ENCODE data around the gene PIM3.

The PIM3 gene

GRCh38 chr22:49913446-49913845 is 47.1 kb upstream of the PIM3 start:
- Histone ChIP-seq H3K4me2 (ENCODE audit: low read depth, low read length) (no peak overlapping the region), H3K27ac (ENCODE audit: low read length) (no peak overlapping the region), H2AFZ (ENCODE audit: low read length) (no peak overlapping the region), H3F3A (ENCODE audit: insufficient read depth, low read length) (no peaks in the 10 kb centered on the region), H3K4me1 (ENCODE audit: low read length) (no peaks in the 10 kb centered on the region), H3K9me2 (replicated peaks; ENCODE audit: insufficient read depth, low read length) (no peaks in the 10 kb centered on the region), H4K20me1 (ENCODE audit: insufficient read depth, low read length) (no peaks in the 10 kb centered on the region), H3K27me3 (replicated peaks; ENCODE audit: insufficient read depth, low read length) (no peaks in the 10 kb centered on the region), H3K9ac (ENCODE audit: low read length) (no peak overlapping the region), H3K36me3 (replicated peaks; ENCODE audit: insufficient read depth, low read length) (no peaks in the 10 kb centered on the region), H3K9me3 (replicated peaks; ENCODE audit: insufficient read depth, low read length) (no peaks in the 10 kb centered on the region), H3K79me2 (ENCODE audit: low read length) (peaks cover 11% of the 10 kb centered on the region), H3K4me3 (ENCODE audit: low read length) (no peak overlapping the region)
- DNase-seq, result no peak
- no peak for TF ChIP-seq CTCF (IDR thresholded peaks at IDR 0.05; ENCODE audit: low read length)
- TF ChIP-seq EZH2 (optimal IDR thresholded peaks at IDR 0.05; ENCODE audit: low read depth, low read length), result no peak
- TF ChIP-seq EZH2phosphoT487 (IDR thresholded peaks at IDR 0.05; ENCODE audit: low read length), result no peak

GRCh38 chr22:49914256-49914655 is 46.3 kb upstream of the PIM3 start:
- Histone ChIP-seq H3K36me3 (replicated peaks; ENCODE audit: insufficient read depth, low read length) (no peaks in the 10 kb centered on the region), H3K79me2 (ENCODE audit: low read length) (peaks cover 15% of the 10 kb centered on the region), H3K9me3 (replicated peaks; ENCODE audit: insufficient read depth, low read length) (no peaks in the 10 kb centered on the region), H3K27me3 (replicated peaks; ENCODE audit: insufficient read depth, low read length) (no peaks in the 10 kb centered on the region), H3K27ac (ENCODE audit: low read length) (no peak overlapping the region), H3K9ac (ENCODE audit: low read length) (no peak overlapping the region), H3K4me1 (ENCODE audit: low read length) (peaks cover 3% of the 10 kb centered on the region; the same call in 1 of the 2 replicates), H4K20me1 (ENCODE audit: insufficient read depth, low read length) (no peaks in the 10 kb centered on the region), H3K4me3 (ENCODE audit: low read length) (no peak overlapping the region), H3F3A (ENCODE audit: insufficient read depth, low read length) (no peaks in the 10 kb centered on the region), H3K9me2 (replicated peaks; ENCODE audit: insufficient read depth, low read length) (no peaks in the 10 kb centered on the region), H2AFZ (ENCODE audit: low read length) (no peak overlapping the region), H3K4me2 (ENCODE audit: low read depth, low read length) (no peak overlapping the region)
- TF ChIP-seq CTCF (IDR thresholded peaks at IDR 0.05; ENCODE audit: low read length), result no peak
- no peak for TF ChIP-seq EZH2phosphoT487 (IDR thresholded peaks at IDR 0.05; ENCODE audit: low read length)
- TF ChIP-seq EZH2 (optimal IDR thresholded peaks at IDR 0.05; ENCODE audit: low read depth, low read length), result no peak
- no peak for DNase-seq

GRCh38 chr22:49915610-49916009 is 45.0 kb upstream of the PIM3 start:
- Histone ChIP-seq H3K9ac (ENCODE audit: low read length) (no peak overlapping the region), H3K4me1 (ENCODE audit: low read length) (peaks cover 7% of the 10 kb centered on the region; the same call in 1 of the 2 replicates), H3K9me2 (replicated peaks; ENCODE audit: insufficient read depth, low read length) (no peaks in the 10 kb centered on the region), H4K20me1 (ENCODE audit: insufficient read depth, low read length) (no peaks in the 10 kb centered on the region), H3K79me2 (ENCODE audit: low read length) (peaks cover 19% of the 10 kb centered on the region), H3K9me3 (replicated peaks; ENCODE audit: insufficient read depth, low read length) (no peaks in the 10 kb centered on the region), H3K4me3 (ENCODE audit: low read length) (no peak overlapping the region), H2AFZ (ENCODE audit: low read length) (no peak overlapping the region), H3K27ac (ENCODE audit: low read length) (no peak overlapping the region), H3F3A (ENCODE audit: insufficient read depth, low read length) (no peaks in the 10 kb centered on the region), H3K36me3 (replicated peaks; ENCODE audit: insufficient read depth, low read length) (no peaks in the 10 kb centered on the region), H3K27me3 (replicated peaks; ENCODE audit: insufficient read depth, low read length) (no peaks in the 10 kb centered on the region), H3K4me2 (ENCODE audit: low read depth, low read length) (no peak overlapping the region)
- TF ChIP-seq EZH2 (optimal IDR thresholded peaks at IDR 0.05; ENCODE audit: low read depth, low read length), result no peak
- TF ChIP-seq EZH2phosphoT487 (IDR thresholded peaks at IDR 0.05; ENCODE audit: low read length), result no peak
- no peak for TF ChIP-seq CTCF (IDR thresholded peaks at IDR 0.05; ENCODE audit: low read length)
- no peak for DNase-seq

Data from MM.1S (cell line).